M059J (cell line): ENCODE results near the gene TARBP2. TPM values are rescaled to one million over a fixed set of nuclear protein-coding genes. Genes with fewer than 3 reads are reported as not detected.

Experiments
- DNase-seq: peaks from one replicate; pipeline ENCODE4 v3.0.0-alpha.2; 2012; ENCODE audit warnings: low read depth
- total RNA-seq: library from RNA; depleted of rRNA; stranded (reverse); fragments of >200 nt; shearing (Covaris generic); gene quantifications from 2 replicates; pipeline ENCODE4 v1.2.3, GENCODE V29; 2014

Gene TARBP2
- total RNA-seq, 1 experiment from 2014 or later: 31.7 TPM

- no peak for DNase-seq
Measured at GRCh38 chr12:53474819-53475218, 26.3 kb upstream of the TARBP2 start.

GRCh38 chr12:53476769-53477209 is 24.3 kb upstream of the TARBP2 start:
- DNase-seq: no peak

GRCh38 chr12:53478865-53479264 is 22.2 kb upstream of the TARBP2 start:
- no peak for DNase-seq

- DNase-seq: no peak
Measured at GRCh38 chr12:53479331-53479730, 21.8 kb upstream of the TARBP2 start.

- DNase-seq: no peak
Measured at GRCh38 chr12:53480491-53481442, 20.3 kb upstream of the TARBP2 start.

- peak; percentile 65 for DNase-seq
Measured at GRCh38 chr12:53481458-53481857, 19.6 kb upstream of the TARBP2 start.

- peak; percentile 44 for DNase-seq
Measured at GRCh38 chr12:53481939-53482586, 19.0 kb upstream of the TARBP2 start.

GRCh38 chr12:53482626-53483168 is 18.4 kb upstream of the TARBP2 start:
- DNase-seq: no peak

- DNase-seq: no peak
Measured at GRCh38 chr12:53483225-53483978, 17.7 kb upstream of the TARBP2 start.

- no peak for DNase-seq
Measured at GRCh38 chr12:53483979-53484377, 17.1 kb upstream of the TARBP2 start.

- peak; percentile 58 for DNase-seq
Measured at GRCh38 chr12:53484686-53485575, 16.2 kb upstream of the TARBP2 start.

GRCh38 chr12:53485955-53486735 is 14.9 kb upstream of the TARBP2 start:
- DNase-seq: no peak

- no peak for DNase-seq
Measured at GRCh38 chr12:53486736-53487487, 14.2 kb upstream of the TARBP2 start.

GRCh38 chr12:53489242-53489864 is 11.7 kb upstream of the TARBP2 start:
- DNase-seq: no peak

GRCh38 chr12:53492188-53492587 is 8.9 kb upstream of the TARBP2 start:
- no peak for DNase-seq

- DNase-seq: peak; percentile 88
Measured at GRCh38 chr12:53492830-53493609, 8.1 kb upstream of the TARBP2 start.

- no peak for DNase-seq
Measured at GRCh38 chr12:53493610-53494391, 7.3 kb upstream of the TARBP2 start.
